Nephron progenitor cell (in vitro differentiated cells): ENCODE results near the gene RSPO1.

Experiments used
- DNase-seq: peaks from one replicate; pipeline ENCODE4 v3.0.0; 2021
- H3K27ac Mint-ChIP-seq: 2 replicates; pipeline ENCODE4 v1.8.0; 2021; ENCODE audit warnings: mild to moderate bottlenecking, moderate library complexity, mixed read lengths
- H3K27me3 Mint-ChIP-seq: 2 replicates; pipeline ENCODE4 v1.8.0; 2021; ENCODE audit warnings: mild to moderate bottlenecking, low read depth, mixed read lengths; ENCODE audit not compliant: poor library complexity
- H3K36me3 Mint-ChIP-seq: 2 replicates; pipeline ENCODE4 v1.8.0; 2021; ENCODE audit warnings: low read depth, mixed read lengths
- H3K4me1 Mint-ChIP-seq: 2 replicates; pipeline ENCODE4 v1.8.0; 2021; ENCODE audit warnings: mixed read lengths
- H3K4me3 Mint-ChIP-seq: 2 replicates; pipeline ENCODE4 v1.8.0; 2021; ENCODE audit warnings: mild to moderate bottlenecking, moderate library complexity, mixed read lengths
- H3K9me3 Mint-ChIP-seq: 2 replicates; pipeline ENCODE4 v1.8.0; 2021; ENCODE audit warnings: mild to moderate bottlenecking, moderate library complexity, mixed read lengths
- CTCF ChIP-seq: fragments of 200-600 bp; sonication (generic); IDR thresholded peaks from 2 replicates; pipeline ENCODE4 v1.5.0; 2021; ENCODE audit warnings: antibody characterized with exemption

Gene RSPO1

GRCh38 chr1:37676281-37677142 lies 41.8 kb upstream of the RSPO1 start:
- H3K9me3 Mint-ChIP-seq: no peaks in the 10 kb centered on the region
- DNase-seq: no peak
- no peak overlapping the region for H3K4me3 Mint-ChIP-seq
- peaks cover 41% of the 10 kb centered on the region for H3K27me3 Mint-ChIP-seq
- no peak for TF ChIP-seq CTCF
- H3K36me3 Mint-ChIP-seq: peaks cover 5% of the 10 kb centered on the region
- no peak overlapping the region for H3K27ac Mint-ChIP-seq
- H3K4me1 Mint-ChIP-seq: peaks cover 6% of the 10 kb centered on the region

GRCh38 chr1:37673920-37674319 lies 39.2 kb upstream of the RSPO1 start:
- H3K27me3 Mint-ChIP-seq: peaks cover 35% of the 10 kb centered on the region
- no peaks in the 10 kb centered on the region for H3K9me3 Mint-ChIP-seq
- H3K4me1 Mint-ChIP-seq: peaks cover 6% of the 10 kb centered on the region
- H3K4me3 Mint-ChIP-seq: no peak overlapping the region
- H3K27ac Mint-ChIP-seq: no peak overlapping the region
- H3K36me3 Mint-ChIP-seq: no peaks in the 10 kb centered on the region
- DNase-seq: no peak
- TF ChIP-seq CTCF: no peak

GRCh38 chr1:37672136-37672870 lies 37.6 kb upstream of the RSPO1 start:
- Mint-ChIP-seq H3K36me3 (no peaks in the 10 kb centered on the region), H3K4me1 (peaks cover 6% of the 10 kb centered on the region), H3K9me3 (no peaks in the 10 kb centered on the region), H3K27me3 (peaks cover 25% of the 10 kb centered on the region), H3K4me3 (no peak overlapping the region), H3K27ac (no peak overlapping the region)
- DNase-seq: no peak
- TF ChIP-seq CTCF: no peak

GRCh38 chr1:37671261-37671660 lies 36.6 kb upstream of the RSPO1 start:
- H3K27ac Mint-ChIP-seq: no peak overlapping the region
- no peaks in the 10 kb centered on the region for H3K4me1 Mint-ChIP-seq
- peaks cover 18% of the 10 kb centered on the region for H3K27me3 Mint-ChIP-seq
- DNase-seq: no peak
- no peaks in the 10 kb centered on the region for H3K36me3 Mint-ChIP-seq
- no peaks in the 10 kb centered on the region for H3K9me3 Mint-ChIP-seq
- H3K4me3 Mint-ChIP-seq: no peak overlapping the region
- TF ChIP-seq CTCF: no peak

GRCh38 chr1:37670133-37670532 lies 35.4 kb upstream of the RSPO1 start:
- TF ChIP-seq CTCF: no peak
- Mint-ChIP-seq H3K27me3 (peaks cover 20% of the 10 kb centered on the region), H3K4me1 (no peaks in the 10 kb centered on the region), H3K36me3 (no peaks in the 10 kb centered on the region), H3K4me3 (no peak overlapping the region), H3K9me3 (no peaks in the 10 kb centered on the region), H3K27ac (no peak overlapping the region)
- no peak for DNase-seq
